GM11168 (cell line): ENCODE measurements around the gene USB1.
"Not testable (repeated sequence)": the region's sequence is repeated elsewhere in the genome, so short reads cannot be mapped to it uniquely, and the experiment has no call there.

Experiments used
- in situ Hi-C: fragments of 300-500 bp; cut with MboI; formaldehyde crosslinking; loops from one replicate; pipeline ENCODE4 v1.12.0; 2022; ENCODE audit warnings: low sequenced_read_pairs; ENCODE audit not compliant: unreplicated experiment

USB1 gene

GRCh38 chr16:57969451-57970123 is 31.6 kb upstream of the USB1 start:
- in situ Hi-C loops: no loop called here

- in situ Hi-C loops: no loop called here
Observed at GRCh38 chr16:57970319-57970718, 30.9 kb upstream of the USB1 start.

GRCh38 chr16:57970970-57971369 is 30.2 kb upstream of the USB1 start, which contains the start of gene CNGB1:
Gene CNGB1 (minus strand): TSS chr16:57971128. CDS start chr16:57967286, 3,842 bp downstream.
- in situ Hi-C loops: no loop called here

GRCh38 chr16:57971848-57972247 is 29.4 kb upstream of the USB1 start:
- in situ Hi-C loops: no loop called here

- in situ Hi-C loops: no loop called here
Observed at GRCh38 chr16:57972306-57972705, 28.9 kb upstream of the USB1 start.

- in situ Hi-C loops: no loop called here
Observed at GRCh38 chr16:57976331-57976796, 24.8 kb upstream of the USB1 start.

- in situ Hi-C loops: no loop called here
Observed at GRCh38 chr16:57977418-57978069, 23.7 kb upstream of the USB1 start.

- in situ Hi-C loops: not testable (repeated sequence)
Observed at GRCh38 chr16:57978070-57978465, 23.1 kb upstream of the USB1 start.

- in situ Hi-C loops: no loop called here
Observed at GRCh38 chr16:57979006-57979585, 22.1 kb upstream of the USB1 start.

- in situ Hi-C loops: no loop called here
Observed at GRCh38 chr16:57981636-57982035, 19.6 kb upstream of the USB1 start.

- in situ Hi-C loops: no loop called here
Observed at GRCh38 chr16:57982385-57982784, 18.8 kb upstream of the USB1 start.

- in situ Hi-C loops: no loop called here
Observed at GRCh38 chr16:57984443-57985203, 16.6 kb upstream of the USB1 start.

- in situ Hi-C loops: no loop called here
Observed at GRCh38 chr16:57985204-57986181, 15.7 kb upstream of the USB1 start.

GRCh38 chr16:57986196-57986595 is 15.0 kb upstream of the USB1 start:
- in situ Hi-C loops: no loop called here

GRCh38 chr16:57987441-57988177 is 13.6 kb upstream of the USB1 start:
- in situ Hi-C loops: no loop called here

- in situ Hi-C loops: no loop called here
Observed at GRCh38 chr16:57988929-57989328, 12.3 kb upstream of the USB1 start.

GRCh38 chr16:57991551-57992059 is 9.6 kb upstream of the USB1 start:
- in situ Hi-C loops: no loop called here

- in situ Hi-C loops: no loop called here
Observed at GRCh38 chr16:57992084-57992483, 9.1 kb upstream of the USB1 start.

GRCh38 chr16:57993438-57993837 is 7.8 kb upstream of the USB1 start:
- in situ Hi-C loops: no loop called here
